Measurements from ENCODE around the gene FARSB.

DNA sequence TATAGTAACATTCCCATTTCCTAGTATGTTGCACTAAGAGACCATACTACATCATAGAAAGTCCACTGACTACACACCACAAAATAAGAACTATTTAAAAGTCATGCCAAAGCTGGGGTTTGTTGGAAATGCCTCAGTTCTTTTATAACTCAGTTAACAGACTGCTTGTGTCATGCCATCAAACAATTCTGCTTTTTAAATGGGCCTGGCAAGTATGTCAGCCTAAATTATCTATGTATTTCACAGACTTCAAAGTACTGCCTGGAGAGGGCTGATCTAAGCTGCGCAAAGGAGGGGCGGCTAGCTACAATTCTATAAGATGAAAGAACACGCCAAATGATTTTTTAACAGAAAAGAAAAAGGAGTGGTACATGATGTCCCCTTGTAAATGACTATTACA lies 49.6 kb downstream of the FARSB start:
- TF ChIP-seq, protein P1, sequence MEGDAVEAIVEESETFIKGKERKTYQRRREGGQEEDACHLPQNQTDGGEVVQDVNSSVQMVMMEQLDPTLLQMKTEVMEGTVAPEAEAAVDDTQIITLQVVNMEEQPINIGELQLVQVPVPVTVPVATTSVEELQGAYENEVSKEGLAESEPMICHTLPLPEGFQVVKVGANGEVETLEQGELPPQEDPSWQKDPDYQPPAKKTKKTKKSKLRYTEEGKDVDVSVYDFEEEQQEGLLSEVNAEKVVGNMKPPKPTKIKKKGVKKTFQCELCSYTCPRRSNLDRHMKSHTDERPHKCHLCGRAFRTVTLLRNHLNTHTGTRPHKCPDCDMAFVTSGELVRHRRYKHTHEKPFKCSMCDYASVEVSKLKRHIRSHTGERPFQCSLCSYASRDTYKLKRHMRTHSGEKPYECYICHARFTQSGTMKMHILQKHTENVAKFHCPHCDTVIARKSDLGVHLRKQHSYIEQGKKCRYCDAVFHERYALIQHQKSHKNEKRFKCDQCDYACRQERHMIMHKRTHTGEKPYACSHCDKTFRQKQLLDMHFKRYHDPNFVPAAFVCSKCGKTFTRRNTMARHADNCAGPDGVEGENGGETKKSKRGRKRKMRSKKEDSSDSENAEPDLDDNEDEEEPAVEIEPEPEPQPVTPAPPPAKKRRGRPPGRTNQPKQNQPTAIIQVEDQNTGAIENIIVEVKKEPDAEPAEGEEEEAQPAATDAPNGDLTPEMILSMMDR (conservative IDR thresholded peaks at IDR 0.05; ENCODE audit: low read depth, low read length), result no peak
- TF ChIP-seq EZH2phosphoT487 (IDR thresholded peaks at IDR 0.05; ENCODE audit: borderline replicate concordance, low read length) (no peak), EZH2 (IDR thresholded peaks at IDR 0.05; ENCODE audit: low read length, unreplicated experiment) (no peak)
